Measurements from ENCODE around the gene TUBG2.
"Not testable (repeated sequence)": the region's sequence is repeated elsewhere in the genome, so short reads cannot be mapped to it uniquely, and the experiment has no call there.

The TUBG2 gene

DNA sequence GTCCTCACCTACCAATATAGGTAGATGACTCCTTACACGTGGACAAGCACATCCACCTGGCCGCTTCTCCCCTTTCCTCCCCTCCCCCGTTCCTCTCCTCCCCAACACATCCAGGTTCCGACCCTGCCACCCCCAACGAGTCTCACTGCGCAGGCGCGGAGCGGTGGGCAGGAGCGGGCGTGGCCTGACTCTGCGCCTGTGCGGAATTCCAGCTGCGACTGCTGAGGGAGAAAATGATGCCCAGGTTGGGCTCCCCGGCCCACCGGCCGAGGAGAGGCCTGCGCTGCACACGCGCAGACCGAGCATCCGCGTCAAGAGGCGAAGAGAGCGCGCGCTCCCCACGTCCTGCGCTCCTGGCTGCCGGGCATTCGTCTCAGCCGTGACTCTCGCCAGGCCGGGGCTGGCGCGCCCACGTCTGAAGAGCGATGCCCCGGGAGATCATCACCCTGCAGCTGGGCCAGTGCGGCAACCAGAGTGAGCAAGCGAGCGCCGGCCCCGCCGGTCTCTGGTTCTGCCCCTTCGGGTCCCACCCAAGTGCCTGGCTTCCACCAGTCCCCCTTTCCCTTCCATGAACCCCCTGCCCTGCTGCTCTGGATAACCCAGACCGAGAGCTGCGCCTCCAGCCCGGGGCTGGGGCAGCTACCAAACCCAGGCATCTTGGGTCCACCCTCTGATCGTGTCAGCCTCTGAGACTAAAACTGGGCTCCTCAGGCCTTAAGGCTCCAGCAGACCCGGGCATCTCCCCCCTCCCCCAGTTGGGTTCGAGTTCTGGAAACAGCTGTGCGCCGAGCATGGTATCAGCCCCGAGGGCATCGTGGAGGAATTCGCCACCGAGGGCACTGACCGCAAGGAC lies at the start of gene TUBG2:
Gene TUBG2, plus strand, starts transcription at position 206 of the 853 bp plus-strand sequence. Its CDS starts 220 bp downstream, at position 426.
- FAIRE-seq, result no peak

DNA sequence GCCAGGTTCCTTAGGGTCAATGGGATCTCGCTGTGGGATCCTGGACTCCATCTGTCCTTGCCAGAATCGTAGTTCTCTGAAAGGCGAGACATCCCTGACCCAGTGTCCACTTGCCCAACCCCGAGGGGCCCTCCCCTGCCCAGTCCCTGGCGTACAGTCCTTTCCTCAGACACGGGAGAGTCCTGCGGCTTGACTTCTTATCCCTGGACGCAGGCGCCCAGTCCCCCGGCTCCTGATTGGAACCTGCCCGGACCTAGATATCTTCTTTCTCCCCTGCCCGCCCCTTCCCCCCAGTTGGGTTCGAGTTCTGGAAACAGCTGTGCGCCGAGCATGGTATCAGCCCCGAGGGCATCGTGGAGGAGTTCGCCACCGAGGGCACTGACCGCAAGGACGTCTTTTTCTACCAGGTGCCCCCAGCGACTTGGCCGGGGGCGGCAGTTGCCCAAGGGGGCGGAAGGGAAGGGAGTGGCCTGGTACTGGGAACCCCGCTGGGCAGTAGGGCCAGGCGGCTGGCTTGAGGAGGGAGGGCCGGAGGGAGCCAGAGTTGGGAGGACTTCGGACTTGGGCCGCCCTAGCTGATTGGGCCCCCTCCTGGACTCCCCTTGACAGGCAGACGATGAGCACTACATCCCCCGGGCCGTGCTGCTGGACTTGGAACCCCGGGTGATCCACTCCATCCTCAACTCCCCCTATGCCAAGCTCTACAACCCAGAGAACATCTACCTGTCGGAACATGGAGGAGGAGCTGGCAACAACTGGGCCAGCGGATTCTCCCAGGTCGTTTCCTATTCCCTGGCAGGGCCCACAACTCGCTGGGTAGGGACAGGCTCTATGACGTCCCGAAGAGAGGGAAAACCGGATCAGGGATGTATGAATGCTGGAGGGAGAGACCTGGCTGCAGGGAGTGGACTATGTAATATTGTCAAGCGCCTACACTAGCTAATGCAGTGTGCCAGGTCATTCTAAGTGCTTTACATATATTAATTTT lies 49.0 kb upstream of the TUBG2 start:
- FAIRE-seq, result not testable (repeated sequence)

- no peak for FAIRE-seq
Measured at GRCh38 chr17:42612013-42612412, 47.1 kb upstream of the TUBG2 start.

DNA sequence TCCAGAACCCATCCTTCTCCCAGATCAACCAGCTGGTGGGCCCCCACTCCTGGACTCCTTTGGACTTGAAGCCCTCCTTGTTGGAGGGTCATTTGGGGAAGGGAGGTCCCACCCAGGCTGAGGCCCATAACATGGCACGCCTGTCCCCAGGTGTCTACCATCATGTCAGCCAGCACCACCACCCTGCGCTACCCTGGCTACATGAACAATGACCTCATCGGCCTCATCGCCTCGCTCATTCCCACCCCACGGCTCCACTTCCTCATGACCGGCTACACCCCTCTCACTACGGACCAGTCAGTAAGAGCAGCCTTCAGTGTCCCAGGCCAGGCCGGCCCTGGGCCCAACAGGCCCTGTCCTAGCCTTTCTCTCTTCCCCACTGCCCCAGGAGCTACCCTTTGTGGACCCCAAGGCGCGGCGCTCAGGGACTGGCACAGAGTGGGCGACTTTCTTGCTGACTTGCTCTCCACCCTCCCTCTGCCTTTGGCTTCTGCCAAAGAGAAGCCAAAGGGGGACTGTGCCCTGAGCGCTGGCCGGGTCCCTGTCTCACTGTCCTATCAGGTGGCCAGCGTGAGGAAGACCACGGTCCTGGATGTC lies 45.3 kb upstream of the TUBG2 start:
- FAIRE-seq, result no peak

GRCh38 chr17:42617956-42618431 lies 41.1 kb upstream of the TUBG2 start:
- FAIRE-seq, result no peak

DNA sequence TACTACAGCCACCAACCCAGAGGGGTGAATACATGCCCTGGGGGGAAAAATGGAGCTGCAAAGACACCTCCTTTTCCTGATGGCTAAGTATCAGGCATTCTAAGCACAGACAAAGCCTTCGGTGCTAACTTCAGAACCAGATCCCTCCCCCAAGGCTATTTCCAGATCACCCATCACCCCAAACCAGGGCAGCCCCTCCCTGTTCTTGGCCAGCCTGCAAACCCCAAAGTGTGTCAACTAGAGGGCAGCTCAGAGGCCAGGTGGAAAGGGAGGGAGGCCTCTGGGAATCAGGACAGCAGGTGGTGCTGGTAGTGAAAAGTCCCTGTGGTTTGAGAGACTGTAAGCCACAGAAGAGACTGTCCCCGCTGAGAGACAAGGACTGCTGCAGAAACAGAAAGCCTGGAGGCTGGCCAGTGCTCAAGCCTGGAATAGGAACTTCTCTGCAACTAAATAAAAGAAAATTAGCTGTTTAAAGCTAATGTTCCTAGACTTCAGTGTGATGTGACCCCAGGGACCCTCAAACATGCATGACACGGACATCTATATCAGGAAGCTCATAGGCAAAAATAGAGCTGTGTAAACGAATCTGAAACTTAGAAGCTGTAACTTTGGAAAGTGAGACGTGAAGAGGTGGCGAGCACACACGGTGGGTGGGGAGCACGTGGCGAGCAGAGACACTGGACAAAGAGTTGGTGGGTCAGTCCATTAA lies 40.5 kb upstream of the TUBG2 start:
- FAIRE-seq, result no peak

DNA sequence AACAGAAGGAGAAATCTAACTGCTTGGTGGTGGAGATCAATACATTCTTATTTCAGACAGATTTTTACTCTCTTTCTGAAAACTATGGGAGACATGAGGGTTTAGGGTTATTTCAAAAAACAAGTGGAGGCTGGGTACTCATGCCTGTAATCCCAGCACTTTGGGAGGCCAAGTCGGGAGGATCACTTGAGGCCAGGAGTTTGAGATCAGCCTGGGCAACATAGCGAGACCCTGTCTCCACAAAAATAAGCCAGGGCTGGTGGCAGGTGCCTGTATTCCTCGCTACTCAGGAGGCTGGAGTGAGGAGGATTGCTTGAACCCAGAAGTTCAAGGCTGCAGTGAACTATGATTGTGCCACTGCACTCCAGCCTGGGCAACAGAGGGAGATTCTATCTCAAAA lies 37.1 kb upstream of the TUBG2 start:
- FAIRE-seq, result not testable (repeated sequence)

- no peak for FAIRE-seq
Measured at GRCh38 chr17:42623271-42623670, 35.8 kb upstream of the TUBG2 start.

GRCh38 chr17:42623732-42624596 lies 35.1 kb upstream of the TUBG2 start:
- FAIRE-seq, result no peak

DNA sequence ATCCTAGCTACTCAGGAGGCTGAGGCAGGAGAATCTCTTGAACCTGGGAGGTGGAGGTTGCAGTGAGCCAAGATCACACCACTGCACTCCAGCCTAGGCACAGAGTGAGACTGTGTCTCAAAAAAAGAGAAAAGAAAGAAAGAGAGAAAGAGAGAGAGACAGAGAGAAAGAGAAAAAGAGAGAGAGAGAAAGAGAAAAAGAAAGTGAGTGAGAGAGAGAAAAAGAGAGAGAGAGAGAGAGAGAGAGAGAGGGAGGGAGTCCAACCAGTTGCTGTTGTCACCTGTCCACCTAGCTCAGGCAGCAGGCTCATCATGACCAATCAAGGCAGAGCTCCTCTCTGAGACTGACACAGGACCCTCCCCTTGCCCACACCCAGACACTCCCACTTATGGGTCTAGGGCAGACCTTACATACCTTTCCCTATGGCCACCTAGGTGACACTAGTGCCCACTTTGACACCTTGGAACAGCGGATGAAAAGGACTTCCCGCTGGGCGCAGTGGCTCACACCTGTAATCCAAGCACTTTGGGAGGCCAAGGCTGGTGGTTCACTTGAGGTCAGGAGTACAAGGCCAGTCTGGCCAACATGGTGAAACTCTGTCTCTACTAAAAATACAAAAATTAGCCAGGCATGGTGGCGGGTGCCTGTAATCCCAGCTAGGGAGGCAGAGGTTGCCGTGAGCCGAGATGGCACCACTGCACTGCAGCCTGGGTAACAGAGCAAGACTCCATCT lies 31.9 kb upstream of the TUBG2 start:
- FAIRE-seq, result not testable (repeated sequence)

DNA sequence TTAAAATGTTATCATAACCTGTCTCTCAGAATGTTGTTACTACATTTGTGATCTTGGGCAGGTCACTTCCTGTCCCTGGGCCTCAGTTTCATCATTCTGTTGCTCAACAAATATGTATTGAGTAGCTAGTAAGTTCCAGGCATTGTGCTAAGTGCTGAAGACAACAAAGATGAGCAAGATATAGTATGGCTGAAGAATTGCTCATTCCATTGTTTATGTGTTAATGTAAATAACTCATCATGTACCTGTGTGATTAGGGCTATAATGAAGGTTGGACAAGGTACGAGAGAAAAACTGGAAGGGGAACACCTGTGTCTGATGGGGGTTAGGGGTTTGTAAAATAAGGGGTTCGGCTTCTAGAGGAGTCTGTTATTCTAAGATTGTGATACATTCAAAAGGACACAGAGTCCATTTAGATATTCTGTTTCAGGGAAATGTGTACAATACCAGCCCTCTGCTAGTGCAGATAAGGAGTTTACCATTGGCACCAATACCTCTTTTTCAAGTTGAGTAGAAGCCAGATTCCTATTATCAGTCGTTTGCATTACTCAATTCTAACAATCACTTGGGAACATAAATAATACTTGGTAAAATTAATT lies 29.6 kb upstream of the TUBG2 start:
- no peak for FAIRE-seq

DNA sequence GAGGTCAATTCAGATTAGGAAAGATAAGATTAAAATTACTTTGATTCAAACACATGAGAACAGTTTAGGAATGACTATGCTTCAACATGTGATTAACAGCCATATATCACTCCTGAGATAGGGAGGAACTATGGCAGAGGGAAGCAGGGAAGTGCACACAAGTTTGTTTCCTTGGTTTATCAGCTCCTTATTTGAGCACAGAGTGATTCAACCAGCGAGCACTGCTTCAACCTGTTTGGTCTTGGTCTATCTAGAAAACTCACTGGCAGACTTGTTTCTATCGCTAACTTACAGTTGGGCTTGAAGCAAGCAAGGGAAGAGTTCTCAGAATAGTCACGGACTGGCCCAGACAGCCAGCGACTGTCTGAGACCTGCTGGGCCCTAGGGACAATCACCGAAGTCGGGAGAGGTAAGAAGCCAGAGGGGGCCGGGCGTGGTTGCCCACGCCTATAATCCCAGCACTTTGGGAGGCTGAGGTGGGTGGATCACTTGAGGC lies 26.1 kb upstream of the TUBG2 start:
- FAIRE-seq, result no peak

GRCh38 chr17:42639525-42640113 lies 19.5 kb upstream of the TUBG2 start:
- no peak for FAIRE-seq

GRCh38 chr17:42640121-42640520 lies 19.0 kb upstream of the TUBG2 start:
- no peak for FAIRE-seq

DNA sequence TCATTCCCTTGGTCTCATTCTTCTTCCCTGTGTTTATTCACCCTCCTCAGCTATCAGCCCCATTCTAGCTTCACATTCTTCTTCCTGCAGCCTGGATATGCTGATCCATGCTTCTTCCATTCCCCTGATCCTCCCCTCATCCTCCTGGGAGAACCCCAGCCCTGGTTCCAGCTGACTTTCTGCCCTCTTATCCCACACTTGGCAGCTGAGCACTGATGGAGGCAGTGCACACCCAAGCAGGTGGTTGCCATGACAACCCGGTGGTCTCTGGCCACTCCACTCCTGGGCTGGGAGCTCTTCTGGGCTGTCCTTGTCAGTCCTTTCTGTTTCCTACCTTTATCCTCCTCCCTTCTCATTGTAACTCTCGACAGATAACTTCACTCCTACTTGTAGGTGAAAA lies 16.7 kb upstream of the TUBG2 start:
- FAIRE-seq, result no peak

- no peak for FAIRE-seq
Measured at GRCh38 chr17:42647778-42648177, 11.3 kb upstream of the TUBG2 start.

GRCh38 chr17:42651392-42651791 lies 7.7 kb upstream of the TUBG2 start:
- no peak for FAIRE-seq

DNA sequence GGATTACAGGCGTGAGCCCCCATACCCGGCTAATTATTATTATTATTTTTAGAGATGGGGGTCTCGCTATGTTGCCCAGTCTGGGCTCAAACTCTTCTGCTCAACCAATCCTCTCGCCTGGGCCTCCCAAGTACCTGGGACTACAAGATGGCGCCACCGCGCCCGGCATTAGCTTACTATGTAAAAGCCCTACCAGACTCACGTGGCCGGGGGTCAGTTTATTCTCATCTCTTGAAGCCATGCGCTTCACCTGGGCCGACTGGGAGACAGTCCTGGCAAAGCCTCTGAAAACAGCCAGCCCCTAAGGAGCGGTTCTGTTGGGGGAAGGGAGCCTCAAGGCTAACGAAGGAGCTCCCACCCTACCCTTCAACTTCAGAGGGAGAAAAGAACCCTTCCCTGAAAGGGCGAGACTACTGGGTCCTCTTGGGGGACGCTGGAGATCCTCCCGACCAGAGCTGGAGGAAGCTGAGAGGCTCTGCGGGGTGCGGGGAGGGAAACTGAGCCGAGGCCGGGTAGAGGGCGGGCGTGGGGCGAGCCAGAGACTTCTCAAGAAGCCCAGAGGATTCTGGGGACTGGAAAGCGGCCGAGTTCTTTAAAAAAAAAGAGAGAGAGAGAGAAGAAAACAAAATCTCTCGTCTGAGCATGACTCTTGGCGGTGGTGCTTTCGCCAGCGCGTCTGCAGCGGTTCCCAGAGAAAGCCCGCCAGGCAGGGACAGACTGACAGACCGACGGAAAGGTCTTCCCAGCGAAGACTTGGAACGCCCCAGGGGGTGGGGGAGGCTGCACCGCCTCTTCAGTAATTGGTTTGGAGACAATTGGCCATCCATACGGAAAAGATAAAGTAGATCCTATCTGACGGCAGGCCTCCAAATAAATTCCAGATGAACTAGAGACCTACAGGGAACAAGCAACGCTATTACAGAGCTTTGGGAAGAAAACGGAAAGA lies 5.6 kb upstream of the TUBG2 start:
- no peak for FAIRE-seq

All from A204.1 (cell line).